Activated T-cell treated with anti-CD3 and anti-CD28 coated beads, Interleukin-2, amount 50 U/mL, for 72 hours (primary cell): Measurements from ENCODE around the gene KDSR. TPM values are rescaled to one million over a fixed set of nuclear protein-coding genes. Genes with fewer than 3 reads are reported as not detected.

Experiments
- ATAC-seq, 2 donors: fragments of 150-1000 bp; cut with Tn5 transposase; replicated peaks in 1 of 2; 2 replicates each; pipeline ENCODE4 v1.10.0; 2021; ENCODE audit warnings: moderate library complexity in 2 of 2, mild to moderate bottlenecking in 1 of 2
- DNase-seq, 2 donors: peaks; one replicate each; pipeline ENCODE4 v3.0.0; 2021 to 2022; ENCODE audit warnings: mixed read lengths in 1 of 2
- H3K27ac Mint-ChIP-seq: one replicate; pipeline ENCODE4 v1.8.0; 2022; ENCODE audit warnings: mild to moderate bottlenecking, moderate library complexity, mixed read lengths
- H3K27me3 Mint-ChIP-seq: one replicate; pipeline ENCODE4 v1.8.0; 2022; ENCODE audit warnings: low read depth, mixed read lengths
- H3K36me3 Mint-ChIP-seq, 2 donors: one replicate each; pipeline ENCODE4 v1.8.0; 2022; ENCODE audit warnings: mixed read lengths in 2 of 2, mild to moderate bottlenecking in 1 of 2; ENCODE audit not compliant: insufficient read depth in 2 of 2
- H3K4me1 Mint-ChIP-seq: one replicate; pipeline ENCODE4 v1.8.0; 2022; ENCODE audit warnings: low read depth, mixed read lengths
- H3K4me3 Mint-ChIP-seq, 2 donors: one replicate each; pipeline ENCODE4 v1.8.0; 2022; ENCODE audit warnings: mild to moderate bottlenecking in 2 of 2, mixed read lengths in 2 of 2, moderate library complexity in 2 of 2
- H3K9me3 Mint-ChIP-seq, 2 donors: one replicate each; pipeline ENCODE4 v1.8.0; 2022; ENCODE audit warnings: mixed read lengths in 2 of 2
- total RNA-seq, 2 donors: library from RNA; stranded (reverse); gene quantifications; one replicate each; pipeline ENCODE4 v1.2.3, GENCODE V29; 2022

Gene KDSR
- total RNA-seq, 2 donors from 2014 or later, result 69.6 to 81.0 TPM

- DNase-seq, result no peak
- no peaks in the 10 kb centered on the region for H3K4me1 Mint-ChIP-seq
- no peak overlapping the region for H3K27ac Mint-ChIP-seq
- H3K4me3 Mint-ChIP-seq, result no peak overlapping the region
- peaks cover 7 to 43% of the 10 kb centered on the region in 2 donors for H3K36me3 Mint-ChIP-seq
- no peak for ATAC-seq
- no peaks in the 10 kb centered on the region for H3K9me3 Mint-ChIP-seq
- no peaks in the 10 kb centered on the region for H3K27me3 Mint-ChIP-seq
These were observed 10.6 kb downstream of the KDSR start for GRCh38 chr18:63356272-63356896.

DNA sequence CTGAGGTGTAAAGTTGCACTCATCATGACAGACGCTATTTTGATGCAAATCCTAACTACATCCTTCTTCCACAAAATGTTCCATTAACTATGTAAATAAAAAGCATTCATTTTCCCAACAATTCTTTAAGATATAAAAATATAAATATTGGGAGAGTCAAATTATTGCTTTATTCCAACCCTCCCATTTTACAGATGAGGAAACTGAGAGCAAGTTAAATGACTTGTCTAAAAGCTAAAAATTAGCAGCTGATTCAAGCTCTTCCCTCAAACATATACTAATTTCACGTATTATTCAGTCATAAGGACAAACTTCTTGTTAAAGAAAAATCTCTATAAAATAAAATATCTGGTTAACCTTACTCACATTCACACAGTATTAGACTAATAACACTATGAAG lies 16.8 kb downstream of the KDSR start:
- Mint-ChIP-seq H3K4me3 (no peak overlapping the region), H3K36me3 (peaks cover 5 to 40% of the 10 kb centered on the region in 2 donors), H3K27ac (no peak overlapping the region), H3K4me1 (no peaks in the 10 kb centered on the region), H3K27me3 (no peaks in the 10 kb centered on the region), H3K9me3 (no peaks in the 10 kb centered on the region)
- DNase-seq (no peak), ATAC-seq (no peak)

- Mint-ChIP-seq H3K36me3 (peaks cover 0 to 36% of the 10 kb centered on the region in 2 donors), H3K4me3 (no peak overlapping the region), H3K27ac (peak overlapping the region; percentile 33), H3K27me3 (no peaks in the 10 kb centered on the region), H3K9me3 (no peaks in the 10 kb centered on the region), H3K4me1 (no peaks in the 10 kb centered on the region)
- DNase-seq (no peak), ATAC-seq (no peak)
These were observed 18.4 kb downstream of the KDSR start for GRCh38 chr18:63348508-63349136.

DNA sequence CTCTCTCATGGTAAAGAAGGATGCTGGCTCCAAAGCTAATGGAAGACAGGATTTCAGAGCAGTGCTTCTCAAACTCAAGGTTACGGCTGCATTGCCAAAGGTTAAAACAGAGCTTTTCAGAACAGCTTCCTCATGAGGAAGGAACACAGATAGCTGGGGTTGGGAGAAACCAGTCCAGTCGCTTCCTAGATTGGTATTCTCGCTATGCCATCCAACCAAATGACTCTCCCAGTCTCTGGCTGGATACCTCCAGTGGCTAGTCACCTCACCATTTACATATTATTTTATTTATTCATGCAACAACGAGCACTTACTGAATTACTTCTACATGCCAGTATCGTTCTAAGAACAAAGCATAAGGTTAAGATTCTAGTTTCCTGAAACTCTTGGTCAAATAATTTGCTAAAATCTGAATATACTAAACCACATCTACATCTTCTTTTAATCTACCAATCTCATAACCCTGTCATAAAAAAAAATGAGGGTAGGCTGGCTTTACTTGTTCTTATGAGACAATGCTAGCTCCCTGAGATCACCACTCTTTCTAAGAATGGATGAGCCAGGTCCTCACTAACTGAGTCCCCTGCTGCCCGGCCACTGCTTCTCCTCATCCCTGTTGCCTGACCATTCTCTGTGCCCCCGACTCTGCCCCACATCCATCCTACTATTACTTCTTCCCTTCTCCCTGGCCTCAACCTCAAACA lies 20.4 kb downstream of the KDSR start:
- Mint-ChIP-seq H3K27ac (no peak overlapping the region), H3K36me3 (peaks cover 3 to 37% of the 10 kb centered on the region in 2 donors), H3K9me3 (no peaks in the 10 kb centered on the region), H3K4me1 (no peaks in the 10 kb centered on the region), H3K27me3 (no peaks in the 10 kb centered on the region), H3K4me3 (no peak overlapping the region)
- DNase-seq (no peak), ATAC-seq (no peak)

DNA sequence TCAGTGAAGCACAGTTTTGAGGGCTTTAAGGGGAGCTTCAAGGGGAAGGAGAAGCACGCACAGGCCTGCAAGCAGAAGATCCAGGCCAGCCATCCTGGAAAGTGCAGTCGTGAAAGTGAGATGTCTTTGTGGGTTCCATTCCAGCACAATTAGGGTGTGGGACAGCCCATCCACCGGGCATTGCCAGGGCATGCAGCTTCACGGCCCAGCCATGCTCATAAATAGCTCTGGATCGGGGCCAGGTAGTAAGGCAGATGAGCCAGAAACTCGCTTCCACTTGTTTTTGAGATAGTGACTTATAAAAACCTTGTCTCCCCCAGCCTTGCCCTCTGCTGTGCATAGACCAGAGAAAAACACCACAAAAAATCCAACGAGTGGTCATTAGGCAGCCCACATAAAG lies 21.0 kb downstream of the KDSR start:
- DNase-seq (no peak), ATAC-seq (no peak)
- peaks cover 3 to 41% of the 10 kb centered on the region in 2 donors for H3K36me3 Mint-ChIP-seq
- no peak overlapping the region for H3K4me3 Mint-ChIP-seq
- no peaks in the 10 kb centered on the region for H3K27me3 Mint-ChIP-seq
- H3K27ac Mint-ChIP-seq, result no peak overlapping the region
- H3K9me3 Mint-ChIP-seq, result no peaks in the 10 kb centered on the region
- H3K4me1 Mint-ChIP-seq, result no peaks in the 10 kb centered on the region

DNA sequence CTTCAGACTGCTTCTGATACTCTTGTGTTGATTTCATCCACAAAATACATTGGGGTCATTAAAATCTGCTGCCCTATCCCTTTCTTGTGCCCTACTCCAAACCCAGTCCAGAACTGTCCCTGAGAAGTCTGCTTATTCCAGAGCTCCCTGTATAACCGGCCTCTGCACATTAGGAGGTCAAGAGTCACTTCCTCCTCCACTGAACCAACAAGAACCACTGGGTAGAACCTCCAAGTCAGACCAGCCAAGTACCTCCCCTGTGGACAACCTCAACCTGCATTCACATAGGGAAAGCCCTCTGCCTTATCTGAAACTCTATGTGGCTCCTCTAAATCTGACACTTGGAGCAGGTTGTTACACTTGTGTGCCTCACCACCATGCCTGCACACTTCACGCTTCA lies 22.1 kb downstream of the KDSR start:
- H3K27me3 Mint-ChIP-seq, result no peaks in the 10 kb centered on the region
- no peak for ATAC-seq
- no peak for DNase-seq
- H3K4me1 Mint-ChIP-seq, result no peaks in the 10 kb centered on the region
- H3K4me3 Mint-ChIP-seq, result no peak overlapping the region
- H3K27ac Mint-ChIP-seq, result no peak overlapping the region
- peaks cover 7 to 37% of the 10 kb centered on the region in 2 donors for H3K36me3 Mint-ChIP-seq
- H3K9me3 Mint-ChIP-seq, result no peaks in the 10 kb centered on the region

GRCh38 chr18:63344263-63344662 lies 22.7 kb downstream of the KDSR start:
- H3K27me3 Mint-ChIP-seq, result no peaks in the 10 kb centered on the region
- DNase-seq (no peak), ATAC-seq (no peak)
- H3K9me3 Mint-ChIP-seq, result no peaks in the 10 kb centered on the region
- no peaks in the 10 kb centered on the region for H3K4me1 Mint-ChIP-seq
- H3K36me3 Mint-ChIP-seq, result peaks cover 9 to 35% of the 10 kb centered on the region in 2 donors
- H3K4me3 Mint-ChIP-seq, result no peak overlapping the region
- no peak overlapping the region for H3K27ac Mint-ChIP-seq

- Mint-ChIP-seq H3K27me3 (no peaks in the 10 kb centered on the region), H3K36me3 (peaks cover 13 to 37% of the 10 kb centered on the region in 2 donors), H3K27ac (peak overlapping the region; percentile 42), H3K9me3 (no peaks in the 10 kb centered on the region), H3K4me3 (no peak overlapping the region), H3K4me1 (no peaks in the 10 kb centered on the region)
- ATAC-seq (peak in 1 of 2 donors; percentile 52), DNase-seq (peak; percentile 14 to 19)
These were observed 24.8 kb downstream of the KDSR start for GRCh38 chr18:63342206-63342605.

GRCh38 chr18:63339920-63340484 lies 27.0 kb downstream of the KDSR start:
- H3K36me3 Mint-ChIP-seq, result peaks cover 15 to 34% of the 10 kb centered on the region in 2 donors
- no peaks in the 10 kb centered on the region for H3K9me3 Mint-ChIP-seq
- peak; percentile 32 to 42 for ATAC-seq

GRCh38 chr18:63336366-63337099 lies 30.5 kb downstream of the KDSR start:
- DNase-seq (no peak), ATAC-seq (peak in 1 of 2 donors; percentile 9)
- no peaks in the 10 kb centered on the region for H3K27me3 Mint-ChIP-seq
- no peaks in the 10 kb centered on the region for H3K9me3 Mint-ChIP-seq
- no peak overlapping the region for H3K4me3 Mint-ChIP-seq
- peak overlapping the region; percentile 60 for H3K27ac Mint-ChIP-seq
- peaks cover 14 to 34% of the 10 kb centered on the region in 2 donors for H3K36me3 Mint-ChIP-seq
- H3K4me1 Mint-ChIP-seq, result peaks cover 6% of the 10 kb centered on the region

More at GRCh38 chr18:63339920-63340484, 27.0 kb downstream of the KDSR start:
- H3K27ac Mint-ChIP-seq, result peak overlapping the region; percentile 72
- H3K4me3 Mint-ChIP-seq, result no peak overlapping the region
- peak; percentile 41 to 47 for DNase-seq
- H3K27me3 Mint-ChIP-seq, result no peaks in the 10 kb centered on the region
- peaks cover 6% of the 10 kb centered on the region for H3K4me1 Mint-ChIP-seq

DNA sequence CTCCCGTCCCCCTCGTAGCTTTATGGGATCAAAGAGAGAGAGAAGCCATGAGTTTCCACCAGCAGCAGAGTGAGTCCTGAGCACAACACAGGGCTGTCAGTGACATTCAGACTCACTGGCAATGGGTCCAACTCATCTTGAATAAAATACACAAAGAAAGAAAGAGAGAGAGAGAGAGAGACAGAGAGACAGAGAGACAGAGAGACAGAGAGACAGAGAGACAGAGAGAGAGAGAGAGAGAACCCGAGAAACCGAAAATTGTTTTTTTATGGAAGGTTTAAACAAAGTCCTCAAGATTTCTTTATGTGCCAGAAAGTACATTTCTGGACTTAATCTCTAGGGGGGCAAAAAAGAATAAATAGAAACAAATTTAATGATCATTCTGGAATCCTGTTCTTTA lies 35.9 kb downstream of the KDSR start:
- Mint-ChIP-seq H3K36me3 (peaks cover 4 to 22% of the 10 kb centered on the region in 2 donors), H3K4me1 (no peaks in the 10 kb centered on the region), H3K27me3 (no peaks in the 10 kb centered on the region), H3K4me3 (no peak overlapping the region), H3K9me3 (no peaks in the 10 kb centered on the region), H3K27ac (no peak overlapping the region)
- no peak for ATAC-seq
- DNase-seq, result no peak

- Mint-ChIP-seq H3K36me3 (peaks cover 3 to 17% of the 10 kb centered on the region in 2 donors), H3K27me3 (no peaks in the 10 kb centered on the region), H3K27ac (no peak overlapping the region), H3K9me3 (no peaks in the 10 kb centered on the region), H3K4me1 (no peaks in the 10 kb centered on the region), H3K4me3 (no peak overlapping the region)
- ATAC-seq (no peak), DNase-seq (no peak)
These were observed 37.4 kb downstream of the KDSR start for GRCh38 chr18:63329431-63330145.
